A549 (cell line): ENCODE measurements around the gene PLCB2. TPM values are rescaled to one million over a fixed set of nuclear protein-coding genes. Genes with fewer than 3 reads are reported as not detected.

Experiments
- ATAC-seq, 2 experiments: fragments of 200-7000 bp in 1 of 2; fragments of >200 bp in 1 of 2; cut with Nextera tagmentation in 1 of 2; cut with Tn5 transposase in 1 of 2; 3 replicates each; pipeline versions ENCODE4 v1.8.0 to v1.9.1; 2018 to 2020; ENCODE audit warnings: mild to moderate bottlenecking in 1 of 2, moderate library complexity in 1 of 2
- CTCF ChIA-PET: fragments of 300-600 bp; sonication (Branson Sonifier 250); formaldehyde crosslinking; extraction: SDS; loops from one replicate; lab custom pipeline; 2021; ENCODE audit warnings: antibody characterized with exemption, inconsistent platforms; lab: Yijun Ruan, JAX
- POLR2A ChIA-PET: fragments of 350-600 bp; formaldehyde crosslinking; extraction: SDS; loops from one replicate; lab custom pipeline; 2021; ENCODE audit warnings: antibody characterized with exemption, inconsistent platforms; lab: Yijun Ruan, JAX
- DNase-seq, 2 experiments: peaks; one replicate each; pipeline versions ENCODE4 v3.0.0 to v3.0.0-alpha.2; 2011 to 2016; ENCODE audit warnings: low read depth in 1 of 2, low spot score in 1 of 2
- FAIRE-seq: peaks from 2 replicates; lab custom pipeline; 2011; peaks lifted over from hg19 to GRCh38; lab: Jason Lieb, UNC
- H3K27ac ChIP-seq, 2 experiments: fragments of >200 bp; sonication (Bioruptor Twin); formaldehyde crosslinking; 3 replicates each; pipeline ENCODE4 v1.5.1; 2016 to 2017
- H3K4me1 ChIP-seq: fragments of >200 bp; sonication (Bioruptor Twin); formaldehyde crosslinking; 3 replicates; pipeline ENCODE4 v1.6.1; 2016
- H3K4me2 ChIP-seq: fragments of >200 bp; sonication (Bioruptor Twin); formaldehyde crosslinking; 3 replicates; pipeline ENCODE4 v1.6.1; 2016
- H3K4me3 ChIP-seq: fragments of >200 bp; sonication (Bioruptor Twin); formaldehyde crosslinking; 3 replicates; pipeline ENCODE4 v1.5.1; 2016
- H3K9me3 ChIP-seq: fragments of >200 bp; sonication (Bioruptor Twin); formaldehyde crosslinking; 3 replicates; pipeline ENCODE4 v1.6.1; 2016
- BCL3 ChIP-seq: fragments of >200 bp; sonication (Bioruptor Twin); formaldehyde crosslinking; IDR thresholded peaks from 3 replicates; pipeline ENCODE4 v1.6.1; 2016
- CBX2 ChIP-seq: fragments of 200-600 bp; sonication (generic); IDR thresholded peaks from 2 replicates; pipeline ENCODE4 v1.6.1; 2016; ENCODE audit warnings: low read depth, mild to moderate bottlenecking, borderline replicate concordance
- CEBPB ChIP-seq, 2 experiments: fragments of >200 bp in 1 of 2; sonication (Bioruptor Twin) in 1 of 2; formaldehyde crosslinking in 1 of 2; IDR thresholded peaks; 2 replicates each; pipeline ENCODE4 v1.6.1; 2012 to 2016
- CHD2 ChIP-seq: fragments of 150-350 bp; IDR thresholded peaks from 2 replicates; pipeline ENCODE4 v1.6.1; 2014; ENCODE audit warnings: low read length; ENCODE audit not compliant: partially characterized antibody
- E2F6 ChIP-seq: IDR thresholded peaks from 2 replicates; pipeline ENCODE4 v1.6.1; 2012; ENCODE audit warnings: low read depth, borderline replicate concordance
- EHF ChIP-seq: fragments of 250-450 bp; sonication (Bioruptor Pico); IDR thresholded peaks from 2 replicates; pipeline ENCODE4 v1.5.0; 2020; ENCODE audit warnings: mild to moderate bottlenecking
- FOSB ChIP-seq: fragments of 250-450 bp; sonication (Bioruptor Pico); IDR thresholded peaks from 2 replicates; pipeline ENCODE4 v1.5.0; 2020; ENCODE audit warnings: mild to moderate bottlenecking, moderate library complexity
- FOSL2 ChIP-seq, 2 experiments: fragments of 450-650 bp in 1 of 2; fragments of >200 bp in 1 of 2; sonication (Bioruptor Twin) in 1 of 2; formaldehyde crosslinking; IDR thresholded peaks; 2 replicates each; pipeline versions ENCODE4 v1.5.0 to v1.6.1; 2016 to 2020; ENCODE audit warnings: mild to moderate bottlenecking in 1 of 2, moderate library complexity in 1 of 2
- HES2 ChIP-seq: fragments of >200 bp; sonication (Bioruptor Twin); formaldehyde crosslinking; IDR thresholded peaks from 2 replicates; pipeline ENCODE4 v1.6.1; 2016
- HEYL ChIP-seq: fragments of 250-450 bp; sonication (Bioruptor Pico); IDR thresholded peaks from 2 replicates; pipeline ENCODE4 v1.8.0; 2021; ENCODE audit warnings: mild to moderate bottlenecking, moderate library complexity
- HMGXB4 ChIP-seq: fragments of 250-450 bp; sonication (Bioruptor Pico); IDR thresholded peaks from 2 replicates; pipeline ENCODE4 v1.5.0; 2021; ENCODE audit warnings: mild to moderate bottlenecking, moderate library complexity, borderline replicate concordance
- HOXB13 ChIP-seq: fragments of 250-450 bp; sonication (Bioruptor Pico); IDR thresholded peaks from 2 replicates; pipeline ENCODE4 v1.5.0; 2020; ENCODE audit warnings: low read depth, mild to moderate bottlenecking, moderate library complexity
- HOXB5 ChIP-seq: fragments of 250-450 bp; sonication (Bioruptor Pico); IDR thresholded peaks from 2 replicates; pipeline ENCODE4 v1.5.0; 2020; ENCODE audit warnings: mild to moderate bottlenecking, moderate library complexity
- JUN ChIP-seq, 2 experiments: fragments of >200 bp; sonication (Bioruptor Twin); formaldehyde crosslinking; IDR thresholded peaks; 2 replicates in 1 of 2; 3 replicates in 1 of 2; pipeline ENCODE4 v1.6.1; 2016 to 2017
- JUNB ChIP-seq: fragments of >200 bp; sonication (Bioruptor Twin); formaldehyde crosslinking; IDR thresholded peaks from 2 replicates; pipeline ENCODE4 v1.6.1; 2016
- KDM5A ChIP-seq: fragments of 200-600 bp; sonication (generic); IDR thresholded peaks from 2 replicates; pipeline ENCODE4 v1.6.1; 2016; ENCODE audit warnings: antibody characterized with exemption, mild to moderate bottlenecking
- NFE2L2 ChIP-seq: fragments of 150-350 bp; conservative IDR thresholded peaks from 2 replicates; pipeline ENCODE4 v1.6.1; 2014; ENCODE audit warnings: low read length
- POLR2A ChIP-seq: IDR thresholded peaks from 2 replicates; pipeline ENCODE4 v1.6.1; 2012; ENCODE audit warnings: mild to moderate bottlenecking, low read length
- POLR2AphosphoS2 ChIP-seq: conservative IDR thresholded peaks from 2 replicates; pipeline ENCODE4 v1.6.1; 2012; ENCODE audit warnings: low read length, improper control_type of control experiment, inconsistent platforms
- RAD21 ChIP-seq, 2 experiments: fragments of >200 bp in 1 of 2; sonication (Bioruptor Twin) in 1 of 2; formaldehyde crosslinking in 1 of 2; IDR thresholded peaks in 1 of 2; conservative IDR thresholded peaks in 1 of 2; 2 replicates in 1 of 2; 3 replicates in 1 of 2; pipeline ENCODE4 v1.6.1; 2012 to 2018; ENCODE audit warnings: inconsistent platforms in 1 of 2
- RARB ChIP-seq: fragments of 250-450 bp; sonication (Bioruptor Pico); IDR thresholded peaks from 2 replicates; pipeline ENCODE4 v1.8.0; 2021; ENCODE audit warnings: mild to moderate bottlenecking, moderate library complexity
- SMC3 ChIP-seq: fragments of >200 bp; sonication (Bioruptor Twin); formaldehyde crosslinking; IDR thresholded peaks from 3 replicates; pipeline ENCODE4 v1.6.1; 2018; ENCODE audit warnings: inconsistent platforms
- TP53 ChIP-seq: fragments of 250-450 bp; sonication (Bioruptor Pico); IDR thresholded peaks from 2 replicates; pipeline ENCODE4 v1.5.0; 2021; ENCODE audit warnings: mild to moderate bottlenecking, moderate library complexity
- ZC3H11A ChIP-seq: fragments of 450-650 bp; IDR thresholded peaks from 2 replicates; pipeline ENCODE4 v1.6.1; 2014; ENCODE audit warnings: antibody characterized with exemption, mild to moderate bottlenecking
- ZNF302 ChIP-seq: fragments of 250-450 bp; sonication (Bioruptor Pico); IDR thresholded peaks from 2 replicates; pipeline ENCODE4 v1.9.0; 2021; ENCODE audit warnings: inconsistent platforms, mild to moderate bottlenecking, moderate library complexity
- WGBS: methylation state at CpG from one replicate; pipeline ENCODE4 v1.1.6; 2017; ENCODE audit errors: missing lambda C conversion rate; 5-methylcytosine and 5-hydroxymethylcytosine counted together
- polyA plus RNA-seq, 4 experiments: library from polyadenylated mRNA; depleted of rRNA in 3 of 4; stranded (reverse); fragments of >200 nt; fragmentation: RNase III in 1 of 4; extraction: RNeasy Plus Mini Kit Qiagen cat#74134 plus additional on column Dnase treatment in 1 of 4; gene quantifications; 2 replicates in 3 of 4; 3 replicates in 1 of 4; pipeline ENCODE4 v1.2.3, GENCODE V29; 2011 to 2017
- TF ChIP-seq, protein P1 (sequence below): fragments of 250-450 bp; sonication (Bioruptor Pico); IDR thresholded peaks from 2 replicates; pipeline ENCODE4 v1.5.0; 2020; ENCODE audit warnings: low read depth, mild to moderate bottlenecking, moderate library complexity
- TF ChIP-seq, protein P2 (sequence below): fragments of >200 bp; sonication (Bioruptor Twin); formaldehyde crosslinking; IDR thresholded peaks from 3 replicates; pipeline ENCODE4 v1.5.1; 2016
- TF ChIP-seq, protein P3 (sequence below): IDR thresholded peaks from 2 replicates; pipeline ENCODE4 v1.6.1; 2012
- TF ChIP-seq, protein P4 (sequence below): fragments of 200-600 bp; sonication (generic); IDR thresholded peaks from 2 replicates; pipeline ENCODE4 v1.6.1; 2016; ENCODE audit warnings: antibody characterized with exemption, mild to moderate bottlenecking, moderate library complexity

PLCB2 gene
- polyA plus RNA-seq, 2 of the 4 experiments (the other 2 are of a cell fraction), result 0.30 to 0.49 TPM

DNA sequence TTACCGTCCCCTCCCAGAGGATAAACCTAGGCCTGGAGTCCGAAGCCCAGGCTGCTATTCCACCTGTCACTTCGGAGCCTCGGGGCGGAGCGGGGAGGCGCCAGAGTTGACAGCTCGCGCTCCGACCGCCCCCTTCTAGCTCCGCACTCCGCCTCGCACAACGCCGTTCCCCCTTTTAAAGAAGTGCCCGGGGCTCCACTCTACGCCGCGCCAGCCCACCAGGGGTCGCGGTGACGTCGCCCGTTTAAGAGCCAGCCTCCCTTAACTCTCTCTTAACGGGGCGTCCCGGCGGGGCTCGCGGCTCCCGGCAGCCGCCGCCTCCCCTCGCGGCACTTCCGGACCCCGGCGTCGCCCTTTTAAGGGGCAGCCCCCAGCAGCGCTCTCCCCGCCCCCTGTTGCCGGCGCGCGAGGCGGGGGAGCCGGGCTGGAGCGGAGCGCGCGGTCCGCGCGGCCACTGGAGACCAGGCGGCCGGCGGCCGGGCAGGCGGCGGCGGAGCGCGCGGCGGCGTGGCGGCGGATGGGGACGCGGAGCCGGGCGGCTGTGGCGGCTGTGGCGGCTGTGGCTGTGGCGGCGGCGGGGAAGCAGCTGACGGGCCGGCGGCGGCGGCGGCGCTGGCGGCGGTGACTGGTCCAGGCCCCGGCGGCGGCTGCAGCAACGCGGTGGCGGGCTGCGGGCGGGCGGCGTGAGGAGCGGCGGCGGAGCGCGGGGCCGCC lies 15.7 kb upstream of the PLCB2 start, which contains the start of gene INAFM2:
Gene INAFM2 (plus strand): TSS at position 454 of the 714 bp plus-strand sequence. CDS start 364 bp downstream, outside the sequence.
- FAIRE-seq, result no peak
- WGBS, result 0% methylated on average over 15 of the region's 103 CpGs
- peak within 1 kb of the TSS; percentile 75 for H3K4me3 ChIP-seq
- peak within 1 kb of the TSS; percentile 73 to 90 for H3K27ac ChIP-seq
- peaks cover 9% of the 10 kb centered on the region; the same call in 1 of the 3 replicates for H3K4me1 ChIP-seq
- peak within 1 kb of the TSS; percentile 98 for H3K4me2 ChIP-seq
- peak; percentile 66 to 77 for DNase-seq
- POLR2A ChIA-PET, result interaction anchor here (1.5 to 1.7 kb wide), 2 partner anchors 14 to 18 kb away, joined by 5 read pairs; partner anchors contain the start of gene CCDC9B
- no peaks in the 10 kb centered on the region for H3K9me3 ChIP-seq
- CTCF ChIA-PET, result interaction anchor here (1.0 to 7.5 kb wide), 8 partner anchors 8 to 100 kb away, joined by 3 to 139 read pairs (median 24); partner anchors contain the start of gene CCDC9B
- peak; percentile 74 to 92 for ATAC-seq
- TF ChIP-seq E2F6, result peak; percentile 52; the same call in 1 of the 2 replicates
- peak; percentile 54 to 90; a peak in 4 of 5 replicates for TF ChIP-seq JUN (IDR thresholded peaks at IDR 0.05)
- no peak for TF ChIP-seq CBX2
- TF ChIP-seq BCL3, result no peak
- TF ChIP-seq, protein P1, sequence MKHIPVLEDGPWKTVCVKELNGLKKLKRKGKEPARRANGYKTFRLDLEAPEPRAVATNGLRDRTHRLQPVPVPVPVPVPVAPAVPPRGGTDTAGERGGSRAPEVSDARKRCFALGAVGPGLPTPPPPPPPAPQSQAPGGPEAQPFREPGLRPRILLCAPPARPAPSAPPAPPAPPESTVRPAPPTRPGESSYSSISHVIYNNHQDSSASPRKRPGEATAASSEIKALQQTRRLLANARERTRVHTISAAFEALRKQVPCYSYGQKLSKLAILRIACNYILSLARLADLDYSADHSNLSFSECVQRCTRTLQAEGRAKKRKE (CRISPR knock-in tag), result no peak
- no peak for TF ChIP-seq CHD2
- no peak for TF ChIP-seq FOSB
- no peak for TF ChIP-seq RAD21 (conservative IDR thresholded peaks at IDR 0.05 in 1 of 2, IDR thresholded peaks at IDR 0.05 in 1 of 2)
- TF ChIP-seq HMGXB4 (CRISPR knock-in tag), result no peak
- no peak for TF ChIP-seq EHF (CRISPR knock-in tag)
- no peak for TF ChIP-seq ZNF302
- TF ChIP-seq JUNB, result no peak
- TF ChIP-seq HES2, result no peak
- TF ChIP-seq HOXB5 (CRISPR knock-in tag), result no peak
- no peak for TF ChIP-seq RARB (CRISPR knock-in tag)
- no peak for TF ChIP-seq CEBPB (IDR thresholded peaks at IDR 0.05)
- TF ChIP-seq SMC3, result no peak
- TF ChIP-seq TP53, result no peak
- no peak for TF ChIP-seq HEYL
- TF ChIP-seq POLR2A, result 0 out of 2 replicates have a peak, but pooled peaks have one; percentile 17
- TF ChIP-seq HOXB13 (CRISPR knock-in tag), result no peak
- TF ChIP-seq NFE2L2, result no peak
- TF ChIP-seq ZC3H11A, result no peak
- TF ChIP-seq, protein P2, sequence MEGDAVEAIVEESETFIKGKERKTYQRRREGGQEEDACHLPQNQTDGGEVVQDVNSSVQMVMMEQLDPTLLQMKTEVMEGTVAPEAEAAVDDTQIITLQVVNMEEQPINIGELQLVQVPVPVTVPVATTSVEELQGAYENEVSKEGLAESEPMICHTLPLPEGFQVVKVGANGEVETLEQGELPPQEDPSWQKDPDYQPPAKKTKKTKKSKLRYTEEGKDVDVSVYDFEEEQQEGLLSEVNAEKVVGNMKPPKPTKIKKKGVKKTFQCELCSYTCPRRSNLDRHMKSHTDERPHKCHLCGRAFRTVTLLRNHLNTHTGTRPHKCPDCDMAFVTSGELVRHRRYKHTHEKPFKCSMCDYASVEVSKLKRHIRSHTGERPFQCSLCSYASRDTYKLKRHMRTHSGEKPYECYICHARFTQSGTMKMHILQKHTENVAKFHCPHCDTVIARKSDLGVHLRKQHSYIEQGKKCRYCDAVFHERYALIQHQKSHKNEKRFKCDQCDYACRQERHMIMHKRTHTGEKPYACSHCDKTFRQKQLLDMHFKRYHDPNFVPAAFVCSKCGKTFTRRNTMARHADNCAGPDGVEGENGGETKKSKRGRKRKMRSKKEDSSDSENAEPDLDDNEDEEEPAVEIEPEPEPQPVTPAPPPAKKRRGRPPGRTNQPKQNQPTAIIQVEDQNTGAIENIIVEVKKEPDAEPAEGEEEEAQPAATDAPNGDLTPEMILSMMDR, result peak; percentile 21; the same call in 2 of the 3 replicates
- TF ChIP-seq, protein P3, sequence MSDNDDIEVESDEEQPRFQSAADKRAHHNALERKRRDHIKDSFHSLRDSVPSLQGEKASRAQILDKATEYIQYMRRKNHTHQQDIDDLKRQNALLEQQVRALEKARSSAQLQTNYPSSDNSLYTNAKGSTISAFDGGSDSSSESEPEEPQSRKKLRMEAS, result peak; percentile 64
- no peak for TF ChIP-seq KDM5A
- no peak for TF ChIP-seq FOSL2 (IDR thresholded peaks at IDR 0.05)
- no peak for TF ChIP-seq FOSL2 (CRISPR knock-in tag; IDR thresholded peaks at IDR 0.05)
- TF ChIP-seq, protein P4, sequence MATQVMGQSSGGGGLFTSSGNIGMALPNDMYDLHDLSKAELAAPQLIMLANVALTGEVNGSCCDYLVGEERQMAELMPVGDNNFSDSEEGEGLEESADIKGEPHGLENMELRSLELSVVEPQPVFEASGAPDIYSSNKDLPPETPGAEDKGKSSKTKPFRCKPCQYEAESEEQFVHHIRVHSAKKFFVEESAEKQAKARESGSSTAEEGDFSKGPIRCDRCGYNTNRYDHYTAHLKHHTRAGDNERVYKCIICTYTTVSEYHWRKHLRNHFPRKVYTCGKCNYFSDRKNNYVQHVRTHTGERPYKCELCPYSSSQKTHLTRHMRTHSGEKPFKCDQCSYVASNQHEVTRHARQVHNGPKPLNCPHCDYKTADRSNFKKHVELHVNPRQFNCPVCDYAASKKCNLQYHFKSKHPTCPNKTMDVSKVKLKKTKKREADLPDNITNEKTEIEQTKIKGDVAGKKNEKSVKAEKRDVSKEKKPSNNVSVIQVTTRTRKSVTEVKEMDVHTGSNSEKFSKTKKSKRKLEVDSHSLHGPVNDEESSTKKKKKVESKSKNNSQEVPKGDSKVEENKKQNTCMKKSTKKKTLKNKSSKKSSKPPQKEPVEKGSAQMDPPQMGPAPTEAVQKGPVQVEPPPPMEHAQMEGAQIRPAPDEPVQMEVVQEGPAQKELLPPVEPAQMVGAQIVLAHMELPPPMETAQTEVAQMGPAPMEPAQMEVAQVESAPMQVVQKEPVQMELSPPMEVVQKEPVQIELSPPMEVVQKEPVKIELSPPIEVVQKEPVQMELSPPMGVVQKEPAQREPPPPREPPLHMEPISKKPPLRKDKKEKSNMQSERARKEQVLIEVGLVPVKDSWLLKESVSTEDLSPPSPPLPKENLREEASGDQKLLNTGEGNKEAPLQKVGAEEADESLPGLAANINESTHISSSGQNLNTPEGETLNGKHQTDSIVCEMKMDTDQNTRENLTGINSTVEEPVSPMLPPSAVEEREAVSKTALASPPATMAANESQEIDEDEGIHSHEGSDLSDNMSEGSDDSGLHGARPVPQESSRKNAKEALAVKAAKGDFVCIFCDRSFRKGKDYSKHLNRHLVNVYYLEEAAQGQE, result no peak
- no peak for TF ChIP-seq POLR2AphosphoS2
